ENCODE results near the gene ZBTB7C.

ZBTB7C gene

DNA sequence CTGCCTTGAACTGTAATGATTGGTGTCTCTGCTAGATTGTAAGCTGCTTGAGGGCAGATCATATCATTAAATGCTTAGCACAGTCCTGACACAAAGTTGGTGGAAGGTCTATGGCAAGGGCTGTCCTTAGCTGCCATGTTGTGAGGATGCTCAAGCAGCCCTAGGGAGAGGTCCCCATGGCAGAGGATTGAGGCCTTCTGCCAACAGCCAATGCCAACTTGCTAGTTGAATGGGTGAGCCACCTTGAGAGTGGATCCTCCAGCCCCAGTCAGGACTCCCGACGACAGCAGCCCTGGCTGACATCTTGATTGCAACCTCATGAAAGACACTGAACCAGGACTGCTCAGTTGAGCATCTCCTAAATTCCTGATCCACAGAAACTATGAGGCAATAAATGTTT is 363.4 kb downstream of the ZBTB7C start:
- no peak for DNase-seq (ENCODE audit: low read depth)
- H3K4me3 ChIP-seq (ENCODE audit: control insufficient read depth, low read depth, low read length): no peak overlapping the region
- TF ChIP-seq, protein P1, sequence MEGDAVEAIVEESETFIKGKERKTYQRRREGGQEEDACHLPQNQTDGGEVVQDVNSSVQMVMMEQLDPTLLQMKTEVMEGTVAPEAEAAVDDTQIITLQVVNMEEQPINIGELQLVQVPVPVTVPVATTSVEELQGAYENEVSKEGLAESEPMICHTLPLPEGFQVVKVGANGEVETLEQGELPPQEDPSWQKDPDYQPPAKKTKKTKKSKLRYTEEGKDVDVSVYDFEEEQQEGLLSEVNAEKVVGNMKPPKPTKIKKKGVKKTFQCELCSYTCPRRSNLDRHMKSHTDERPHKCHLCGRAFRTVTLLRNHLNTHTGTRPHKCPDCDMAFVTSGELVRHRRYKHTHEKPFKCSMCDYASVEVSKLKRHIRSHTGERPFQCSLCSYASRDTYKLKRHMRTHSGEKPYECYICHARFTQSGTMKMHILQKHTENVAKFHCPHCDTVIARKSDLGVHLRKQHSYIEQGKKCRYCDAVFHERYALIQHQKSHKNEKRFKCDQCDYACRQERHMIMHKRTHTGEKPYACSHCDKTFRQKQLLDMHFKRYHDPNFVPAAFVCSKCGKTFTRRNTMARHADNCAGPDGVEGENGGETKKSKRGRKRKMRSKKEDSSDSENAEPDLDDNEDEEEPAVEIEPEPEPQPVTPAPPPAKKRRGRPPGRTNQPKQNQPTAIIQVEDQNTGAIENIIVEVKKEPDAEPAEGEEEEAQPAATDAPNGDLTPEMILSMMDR (IDR thresholded peaks at IDR 0.05; ENCODE audit: control insufficient read depth, insufficient read depth, low read depth, low read length, missing control alignments): no peak

- DNase-seq (ENCODE audit: low read depth): no peak
- no peak overlapping the region for H3K4me3 ChIP-seq (ENCODE audit: control insufficient read depth, low read depth, low read length)
- TF ChIP-seq, protein P1 (IDR thresholded peaks at IDR 0.05; ENCODE audit: control insufficient read depth, insufficient read depth, low read depth, low read length, missing control alignments): no peak
Measured at GRCh38 chr18:48044944-48045343, 364.2 kb downstream of the ZBTB7C start.

DNA sequence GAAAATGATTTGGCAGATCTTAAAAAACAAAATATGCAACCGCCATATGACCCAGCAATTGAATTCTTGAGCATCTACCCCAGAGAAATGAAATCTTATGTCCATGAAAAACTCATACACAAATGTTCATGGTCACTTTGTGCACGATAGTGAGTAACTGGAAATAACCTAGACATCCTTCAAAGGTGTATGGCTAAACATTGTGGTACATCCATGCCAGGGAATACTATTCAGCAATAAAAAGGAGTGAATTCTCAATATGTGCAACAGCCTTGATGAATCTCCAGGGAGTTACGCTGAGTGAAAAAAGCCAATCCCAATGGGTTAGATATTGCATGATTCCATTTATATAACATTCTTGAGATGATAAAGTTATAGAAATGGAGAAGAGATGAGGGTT is 366.0 kb downstream of the ZBTB7C start:
- no peak overlapping the region for H3K4me3 ChIP-seq (ENCODE audit: control insufficient read depth, low read depth, low read length)
- DNase-seq (ENCODE audit: low read depth): no peak
- TF ChIP-seq, protein P1 (IDR thresholded peaks at IDR 0.05; ENCODE audit: control insufficient read depth, insufficient read depth, low read depth, low read length, missing control alignments): no peak

DNA sequence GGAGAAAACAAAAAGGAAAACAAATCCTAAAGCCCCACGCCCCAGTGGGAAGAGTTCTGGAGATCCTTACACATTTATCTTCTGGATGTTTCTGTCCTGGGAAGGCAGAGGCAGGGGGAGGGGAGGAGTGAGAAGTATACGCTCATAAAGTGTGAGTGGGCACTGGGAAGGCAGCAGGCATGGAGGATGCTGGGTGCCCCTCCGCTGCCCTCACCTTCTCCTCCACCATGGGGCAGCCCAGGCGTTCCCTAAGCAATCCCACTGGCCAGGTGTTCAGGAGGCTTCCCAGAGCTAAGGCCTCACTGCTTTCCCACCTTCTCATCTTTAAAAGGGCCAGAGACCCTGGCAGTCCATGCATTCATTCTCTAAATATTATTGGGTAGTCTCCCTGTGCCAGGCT is 366.8 kb downstream of the ZBTB7C start:
- DNase-seq (ENCODE audit: low read depth): no peak
- no peak overlapping the region for H3K4me3 ChIP-seq (ENCODE audit: control insufficient read depth, low read depth, low read length)
- TF ChIP-seq, protein P1 (IDR thresholded peaks at IDR 0.05; ENCODE audit: control insufficient read depth, insufficient read depth, low read depth, low read length, missing control alignments): no peak

GRCh38 chr18:48040457-48041110 is 368.6 kb downstream of the ZBTB7C start:
- no peak for DNase-seq (ENCODE audit: low read depth)
- H3K4me3 ChIP-seq (ENCODE audit: control insufficient read depth, low read depth, low read length): no peak overlapping the region

GRCh38 chr18:48039769-48040215 is 369.4 kb downstream of the ZBTB7C start:
- TF ChIP-seq, protein P1 (IDR thresholded peaks at IDR 0.05; ENCODE audit: control insufficient read depth, insufficient read depth, low read depth, low read length, missing control alignments): no peak
- no peak for DNase-seq (ENCODE audit: low read depth)
- H3K4me3 ChIP-seq (ENCODE audit: control insufficient read depth, low read depth, low read length): no peak overlapping the region

More at GRCh38 chr18:48040457-48041110, 368.6 kb downstream of the ZBTB7C start:
- TF ChIP-seq, protein P1 (IDR thresholded peaks at IDR 0.05; ENCODE audit: control insufficient read depth, insufficient read depth, low read depth, low read length, missing control alignments): no peak
